ENCODE measurements around the gene TCEA2. TPM values are rescaled to one million over a fixed set of nuclear protein-coding genes. Genes with fewer than 3 reads are reported as not detected.

The TCEA2 gene
- total and polyA plus RNA-seq, 7 experiments from 2014 or later, result 22.2 to 73.2 (median 36.4) TPM

DNA sequence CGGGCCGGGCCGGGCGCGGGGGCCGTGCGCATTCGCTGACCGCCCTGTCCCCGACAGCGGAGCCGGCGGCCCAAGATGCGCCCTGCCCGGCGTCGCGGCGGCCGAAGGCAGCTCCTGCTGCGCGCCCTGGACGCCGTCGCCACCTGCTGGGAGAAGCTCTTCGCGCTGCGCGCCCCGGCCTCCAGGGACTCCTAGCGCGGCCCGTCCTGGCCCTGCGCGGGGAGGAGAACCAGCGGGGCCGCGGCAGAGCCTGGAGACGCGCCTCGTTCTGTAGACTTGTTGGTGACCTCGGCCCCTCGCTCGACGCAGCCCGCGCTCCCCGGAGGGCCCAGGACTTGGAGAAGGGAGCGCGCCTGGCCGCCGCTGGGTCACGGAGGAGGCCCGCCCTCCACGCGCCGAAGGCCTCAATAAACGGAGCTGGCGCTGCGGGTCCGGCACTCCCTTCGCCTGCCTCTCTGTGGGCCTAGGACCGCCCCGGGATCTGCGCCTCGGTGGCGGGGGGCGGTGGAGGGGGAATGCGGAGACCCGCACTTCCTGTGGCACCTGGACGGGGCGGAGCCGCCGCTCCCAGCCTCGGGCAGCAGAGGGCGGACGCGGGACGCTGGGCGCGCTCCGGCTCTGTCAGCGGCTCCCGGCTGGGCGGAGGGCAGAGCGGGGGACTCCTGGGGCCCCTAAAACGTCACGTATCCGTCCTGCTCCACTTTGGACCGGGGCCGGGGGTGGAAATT is 24.3 kb upstream of the TCEA2 start:
- H3K27ac ChIP-seq (ENCODE audit: low read depth, low read length), result peak overlapping the region; percentile 57
- H3K27ac Mint-ChIP-seq, result peak overlapping the region in 4 of 9 donors; percentile 28 to 92 (median 64)
- H3K27me3 ChIP-seq (ENCODE audit: control insufficient read depth in 2 of 2, insufficient read depth in 2 of 2, low read length in 2 of 2), result no peaks in the 10 kb centered on the region
- H3K4me1 ChIP-seq (ENCODE audit: control insufficient read depth in 2 of 2, insufficient read depth in 2 of 2, low read length in 2 of 2), result peaks cover 40 to 49% of the 10 kb centered on the region in 2 donors
- peaks cover 0 to 19% (median 0%) of the 10 kb centered on the region in 3 experiments for H3K36me3 ChIP-seq (ENCODE audit: control insufficient read depth in 2 of 3, insufficient read depth in 3 of 3, low read length in 3 of 3)
- peak overlapping the region; percentile 62 for H3K4me3 ChIP-seq (ENCODE audit: low read length)
- peak; percentile 80 for ATAC-seq
- H3K36me3 Mint-ChIP-seq, result peaks cover 0 to 7% (median 0%) of the 10 kb centered on the region in 5 donors
- peaks cover 26 to 49% (median 33%) of the 10 kb centered on the region in 7 donors for H3K4me1 Mint-ChIP-seq
- POLR2A ChIA-PET, result interaction anchor here (0.8 to 4.8 kb wide), 19 partner anchors 12 to 1650 kb away, joined by 3 to 37 read pairs (median 5); partner anchors contain the start of genes LIME1, OPRL1, PRPF6 and RGS19
- intact Hi-C loops (cut with micrococcal nuclease), result loop anchor here (1.0 to 5.0 kb wide), 10 partner anchors 19 to 501 kb away; partner anchors contain the start of genes PTK6 (in 1 of the 2), TCEA2 (in 1 of the 2) and UCKL1 (in 1 of the 2)
- H3K9me3 ChIP-seq (ENCODE audit: control insufficient read depth in 2 of 3, low read length in 3 of 3), result no peaks in the 10 kb centered on the region
- peak overlapping the region; percentile 18 to 89 (median 71) for H3K4me3 Mint-ChIP-seq
- H3K27me3 Mint-ChIP-seq, result no peaks in the 10 kb centered on the region
- CTCF ChIA-PET, result interaction anchor here (0.6 to 5.2 kb wide), 25 partner anchors 11 to 501 kb away, joined by 3 to 54 read pairs (median 4); partner anchors contain the start of genes LKAAEAR1, PRPF6, RGS19 and SAMD10
- H3K9me3 Mint-ChIP-seq, result no peaks in the 10 kb centered on the region
- peak; percentile 55 to 86 (median 76) for DNase-seq

DNA sequence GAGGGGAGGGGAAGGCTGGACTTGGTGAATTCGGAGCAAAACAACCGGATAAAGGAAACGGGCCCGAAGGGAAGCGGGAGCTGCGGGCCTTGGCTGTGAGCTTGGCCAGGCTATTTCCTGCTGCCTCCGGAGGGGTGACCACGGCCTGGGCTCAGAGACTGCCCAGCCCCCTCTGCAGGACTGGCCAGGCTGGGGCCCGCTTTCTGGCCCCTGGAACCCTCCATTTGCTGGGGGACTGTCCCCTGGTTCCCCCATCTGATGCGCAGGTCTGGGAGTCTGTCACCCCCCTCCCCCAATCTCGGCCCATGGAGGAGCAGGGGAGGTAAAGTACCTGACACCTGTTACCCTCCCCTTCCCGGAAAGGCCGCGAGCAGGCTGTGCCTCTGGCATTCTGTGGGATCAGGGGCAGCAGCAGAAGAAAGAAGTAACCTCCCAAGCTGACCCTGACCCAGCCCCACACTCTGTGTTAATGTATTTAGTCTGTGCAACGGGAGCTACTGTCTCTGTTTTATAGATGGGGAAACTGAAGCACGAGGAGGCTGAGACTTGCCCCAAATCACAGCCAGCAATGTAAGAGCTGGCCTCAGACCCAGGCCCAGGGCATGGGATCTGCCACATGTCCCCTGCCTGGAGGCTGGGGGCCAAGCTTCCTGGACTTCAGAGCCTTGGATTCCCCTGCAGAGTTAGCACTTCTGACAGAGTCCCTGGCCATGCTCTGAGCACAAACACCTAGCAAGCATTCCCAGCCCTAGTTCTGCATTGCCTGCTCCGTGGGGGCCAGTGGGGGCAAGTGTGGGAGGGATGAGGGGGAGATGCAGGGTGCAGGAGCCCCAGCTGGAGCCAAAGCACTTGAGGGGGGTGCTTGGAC is 23.5 kb upstream of the TCEA2 start:
- intact Hi-C loops (cut with micrococcal nuclease), result loop anchor here (1.0 to 5.0 kb wide), 9 partner anchors 18 to 502 kb away; partner anchors contain the start of genes PTK6 (in 1 of the 2), TCEA2 (in 1 of the 2) and UCKL1 (in 1 of the 2)
- ATAC-seq (no peak), DNase-seq (no peak)
- Histone ChIP-seq H3K36me3 (ENCODE audit: control insufficient read depth in 2 of 3, insufficient read depth in 3 of 3, low read length in 3 of 3) (peaks cover 0 to 12% (median 0%) of the 10 kb centered on the region in 3 experiments), H3K27ac (ENCODE audit: low read depth, low read length) (peak overlapping the region; percentile 57), H3K27me3 (ENCODE audit: control insufficient read depth in 2 of 2, insufficient read depth in 2 of 2, low read length in 2 of 2) (no peaks in the 10 kb centered on the region), H3K4me1 (ENCODE audit: control insufficient read depth in 2 of 2, insufficient read depth in 2 of 2, low read length in 2 of 2) (peaks cover 40 to 44% of the 10 kb centered on the region in 2 donors), H3K4me3 (ENCODE audit: low read length) (peak overlapping the region; percentile 62), H3K9me3 (ENCODE audit: control insufficient read depth in 2 of 3, low read length in 3 of 3) (no peaks in the 10 kb centered on the region)
- peaks cover 0 to 2% (median 0%) of the 10 kb centered on the region in 5 donors for H3K27me3 Mint-ChIP-seq
- peaks cover 19 to 50% (median 39%) of the 10 kb centered on the region in 7 donors for H3K4me1 Mint-ChIP-seq
- ChIA-PET POLR2A (interaction anchor here (0.5 to 4.8 kb wide), 16 partner anchors 14 to 408 kb away, joined by 3 to 37 read pairs (median 5); partner anchors contain the start of genes LIME1, OPRL1, PRPF6 and RGS19), CTCF (interaction anchor here (0.6 to 5.2 kb wide), 17 partner anchors 15 to 543 kb away, joined by 3 to 54 read pairs (median 4); partner anchors contain the start of genes PRPF6, RGS19, SAMD10 and TCEA2)
- peak overlapping the region in 6 of 9 donors; percentile 34 to 92 (median 76) for H3K27ac Mint-ChIP-seq
- no peaks in the 10 kb centered on the region for H3K9me3 Mint-ChIP-seq
- H3K36me3 Mint-ChIP-seq, result peaks cover 0 to 5% (median 0%) of the 10 kb centered on the region in 5 donors
- peak overlapping the region; percentile 62 to 89 (median 78) for H3K4me3 Mint-ChIP-seq

DNA sequence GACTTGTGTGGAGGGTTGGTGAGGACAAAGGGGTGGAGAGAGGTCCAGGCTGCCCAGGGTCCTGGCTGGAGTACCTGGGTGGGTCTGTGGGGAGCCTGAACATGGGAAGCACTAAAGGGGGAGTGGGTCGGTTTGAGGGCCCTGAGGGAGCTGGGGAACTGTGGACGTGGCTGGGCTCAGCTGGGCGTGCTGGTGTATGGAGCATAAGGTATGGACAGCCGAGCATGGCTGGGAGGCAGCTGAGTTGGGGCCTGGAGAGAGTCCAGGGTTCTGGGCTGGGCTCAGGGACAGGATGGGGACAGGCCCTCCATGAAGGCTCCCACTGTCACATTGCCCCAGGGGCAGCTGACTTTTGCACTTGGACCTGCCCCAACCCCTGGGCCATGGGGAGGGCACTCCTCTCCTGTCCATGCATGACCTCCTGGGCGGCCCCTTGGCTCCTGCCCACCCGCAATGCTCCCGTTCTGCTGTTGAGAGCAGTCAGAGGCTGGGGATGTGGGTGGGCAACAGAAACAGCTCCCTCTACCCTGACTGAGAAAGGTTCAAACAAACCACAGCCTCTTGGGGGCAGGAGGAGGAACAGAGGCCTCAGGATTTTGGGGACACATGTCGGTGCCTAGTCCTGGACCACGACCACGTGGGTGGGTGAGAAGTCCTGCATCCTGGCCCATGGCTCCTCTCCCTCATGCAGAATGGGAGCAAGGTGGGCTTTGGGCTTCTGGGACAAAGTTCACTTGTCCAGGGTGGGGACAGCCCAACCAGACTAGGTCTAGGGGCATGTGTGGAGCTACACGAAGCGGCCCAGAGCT is 22.6 kb upstream of the TCEA2 start:
- peak overlapping the region; percentile 59 to 89 (median 79) for H3K4me3 Mint-ChIP-seq
- Histone ChIP-seq H3K27ac (ENCODE audit: low read depth, low read length) (no peak overlapping the region), H3K9me3 (ENCODE audit: control insufficient read depth in 2 of 3, low read length in 3 of 3) (no peaks in the 10 kb centered on the region), H3K36me3 (ENCODE audit: control insufficient read depth in 2 of 3, insufficient read depth in 3 of 3, low read length in 3 of 3) (peaks cover 0 to 3% (median 0%) of the 10 kb centered on the region in 3 experiments), H3K4me3 (ENCODE audit: low read length) (no peak overlapping the region), H3K4me1 (ENCODE audit: control insufficient read depth in 2 of 2, insufficient read depth in 2 of 2, low read length in 2 of 2) (peaks cover 34 to 40% of the 10 kb centered on the region in 2 donors), H3K27me3 (ENCODE audit: control insufficient read depth in 2 of 2, insufficient read depth in 2 of 2, low read length in 2 of 2) (no peaks in the 10 kb centered on the region)
- CTCF ChIA-PET, result interaction anchor here (0.9 to 5.2 kb wide), 9 partner anchors 14 to 544 kb away, joined by 3 to 54 read pairs (median 8); partner anchors contain the start of genes PRPF6, RGS19 and SAMD10
- peaks cover 20 to 47% (median 34%) of the 10 kb centered on the region in 7 donors for H3K4me1 Mint-ChIP-seq
- peaks cover 0 to under 1% (median 0%) of the 10 kb centered on the region in 5 donors for H3K36me3 Mint-ChIP-seq
- DNase-seq, result no peak
- intact Hi-C loops (cut with micrococcal nuclease), result no loop called here
- no peak for ATAC-seq
- H3K27me3 Mint-ChIP-seq, result peaks cover 0 to 3% (median 0%) of the 10 kb centered on the region in 5 donors
- peak overlapping the region in 8 of 9 donors; percentile 25 to 92 (median 79) for H3K27ac Mint-ChIP-seq
- POLR2A ChIA-PET, result interaction anchor here (1.1 to 4.8 kb wide), 8 partner anchors 17 to 90 kb away, joined by 3 to 37 read pairs (median 16); partner anchors contain the start of genes OPRL1, PRPF6, RGS19 and SAMD10
- H3K9me3 Mint-ChIP-seq, result no peaks in the 10 kb centered on the region

DNA sequence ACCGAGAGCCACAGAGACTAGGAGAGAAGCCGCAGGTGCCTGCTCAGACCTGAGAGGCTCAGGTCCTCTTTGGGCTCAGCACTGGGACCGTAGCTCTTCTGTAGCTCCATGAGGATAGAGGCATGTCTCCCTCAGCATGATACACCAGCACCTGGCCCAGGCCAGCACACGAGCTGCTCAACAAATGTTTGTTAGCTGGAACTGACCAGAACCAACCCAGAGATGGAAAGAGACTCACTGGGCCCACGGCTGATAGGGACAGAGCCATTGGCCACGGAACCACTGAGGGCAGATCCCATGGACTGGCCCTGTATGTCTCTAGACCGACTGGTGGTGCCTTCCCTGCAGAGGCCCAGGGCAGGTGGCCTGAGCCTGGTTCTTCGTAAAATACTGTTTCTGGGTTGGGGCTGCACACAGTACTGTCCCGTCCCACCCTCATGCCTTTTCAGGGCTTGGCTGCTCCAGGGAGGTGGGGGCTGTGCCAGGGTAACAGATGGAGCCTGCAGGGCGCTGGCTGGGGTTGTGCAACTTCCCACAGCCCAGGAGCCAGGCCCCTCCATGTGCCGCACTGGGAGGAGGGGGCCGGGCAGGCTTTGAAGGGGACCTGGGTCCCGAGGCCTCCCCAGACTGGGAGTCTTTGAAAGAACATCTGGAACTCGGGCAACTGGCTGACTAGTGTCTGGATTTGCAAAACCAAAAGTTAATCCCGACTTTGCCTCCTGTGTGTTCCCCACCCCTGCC is 21.8 kb upstream of the TCEA2 start:
- Mint-ChIP-seq H3K9me3 (no peaks in the 10 kb centered on the region), H3K4me3 (peak overlapping the region; percentile 77 to 89 (median 86)), H3K4me1 (peaks cover 28 to 52% (median 40%) of the 10 kb centered on the region in 7 donors), H3K27me3 (peaks cover 0 to 8% (median 4%) of the 10 kb centered on the region in 5 donors), H3K27ac (peak overlapping the region; percentile 34 to 92 (median 82)), H3K36me3 (no peaks in the 10 kb centered on the region)
- ChIA-PET CTCF (interaction anchor here (0.9 to 5.2 kb wide), 5 partner anchors 18 to 81 kb away, joined by 3 to 54 read pairs (median 27); partner anchors contain the start of genes PRPF6, RGS19 and SAMD10), POLR2A (interaction anchor here (0.8 to 4.8 kb wide), 10 partner anchors 16 to 90 kb away, joined by 3 to 37 read pairs (median 9); partner anchors contain the start of genes OPRL1, PRPF6, RGS19 and SAMD10)
- DNase-seq, result no peak
- Histone ChIP-seq H3K27ac (ENCODE audit: low read depth, low read length) (peak overlapping the region; percentile 82), H3K36me3 (ENCODE audit: control insufficient read depth in 2 of 3, insufficient read depth in 3 of 3, low read length in 3 of 3) (peaks cover 0 to 3% (median 0%) of the 10 kb centered on the region in 3 experiments), H3K9me3 (ENCODE audit: control insufficient read depth in 2 of 3, low read length in 3 of 3) (no peaks in the 10 kb centered on the region), H3K27me3 (ENCODE audit: control insufficient read depth in 2 of 2, insufficient read depth in 2 of 2, low read length in 2 of 2) (no peaks in the 10 kb centered on the region), H3K4me3 (ENCODE audit: low read length) (no peak overlapping the region), H3K4me1 (ENCODE audit: control insufficient read depth in 2 of 2, insufficient read depth in 2 of 2, low read length in 2 of 2) (peaks cover 27 to 40% of the 10 kb centered on the region in 2 donors)
- intact Hi-C loops (cut with micrococcal nuclease), result no loop called here
- ATAC-seq, result no peak

DNA sequence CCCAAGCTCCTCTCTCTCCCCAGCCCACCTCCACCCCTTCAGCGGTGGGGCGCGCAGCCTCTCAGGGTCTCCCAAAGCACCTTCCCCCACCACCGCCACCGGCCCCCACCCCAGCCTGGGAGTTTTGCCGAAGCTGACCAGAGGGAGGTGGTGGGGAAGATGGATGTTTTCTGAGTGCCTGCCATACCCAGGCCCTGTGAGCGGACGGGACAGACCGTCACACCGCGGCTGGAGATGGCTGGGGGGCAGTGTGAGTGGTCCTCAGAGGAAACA is 21.3 kb upstream of the TCEA2 start:
- Mint-ChIP-seq H3K27me3 (peaks cover 0 to 13% (median 7%) of the 10 kb centered on the region in 5 donors), H3K4me3 (peak overlapping the region; percentile 77 to 89 (median 86)), H3K36me3 (no peaks in the 10 kb centered on the region), H3K27ac (peak overlapping the region in 8 of 9 donors; percentile 18 to 92 (median 78)), H3K4me1 (peaks cover 31 to 55% (median 42%) of the 10 kb centered on the region in 7 donors), H3K9me3 (no peaks in the 10 kb centered on the region)
- ChIA-PET POLR2A (interaction anchor here (0.7 to 4.8 kb wide), 9 partner anchors 16 to 521 kb away, joined by 3 to 37 read pairs (median 4); partner anchors contain the start of genes OPRL1, PPDPF, PRPF6 and RGS19), CTCF (interaction anchor here (4.0 to 5.2 kb wide), 2 partner anchors 17 to 62 kb away, joined by 27 to 54 read pairs; partner anchors contain the start of genes PRPF6 and SAMD10)
- intact Hi-C loops (cut with micrococcal nuclease), result no loop called here
- Histone ChIP-seq H3K4me3 (ENCODE audit: low read length) (peak overlapping the region; percentile 74), H3K27ac (ENCODE audit: low read depth, low read length) (peak overlapping the region; percentile 82), H3K4me1 (ENCODE audit: control insufficient read depth in 2 of 2, insufficient read depth in 2 of 2, low read length in 2 of 2) (peaks cover 22 to 37% of the 10 kb centered on the region in 2 donors), H3K27me3 (ENCODE audit: control insufficient read depth in 2 of 2, insufficient read depth in 2 of 2, low read length in 2 of 2) (no peaks in the 10 kb centered on the region), H3K36me3 (ENCODE audit: control insufficient read depth in 2 of 3, insufficient read depth in 3 of 3, low read length in 3 of 3) (peaks cover 0 to 3% (median 0%) of the 10 kb centered on the region in 3 experiments), H3K9me3 (ENCODE audit: control insufficient read depth in 2 of 3, low read length in 3 of 3) (no peaks in the 10 kb centered on the region)
- DNase-seq, result no peak
- no peak for ATAC-seq
